Naive thymus-derived CD4-positive, alpha-beta T cell (primary cell): ENCODE measurements around the gene CBL. TPM values are rescaled to one million over a fixed set of nuclear protein-coding genes. Genes with fewer than 3 reads are reported as not detected.

Experiments used
- ATAC-seq: fragments of 150-1000 bp; cut with Tn5 transposase; 2 replicates; pipeline ENCODE4 v1.10.0; 2021; ENCODE audit warnings: mild to moderate bottlenecking, moderate library complexity
- CTCF ChIA-PET: fragments of 350-600 bp; sonication (Branson Sonifier 250); formaldehyde crosslinking; loops from one replicate; lab custom pipeline; 2021; ENCODE audit warnings: antibody characterized with exemption; lab: Charles Lee
- POLR2A ChIA-PET: fragments of 350-600 bp; sonication (Branson Sonifier 250); formaldehyde crosslinking; loops from one replicate; lab custom pipeline; 2021; ENCODE audit warnings: antibody characterized with exemption, inconsistent platforms; lab: Charles Lee
- DNase-seq, 9 donors: peaks; one replicate each; pipeline versions ENCODE4 v3.0.0 to v3.0.0-alpha.2; 2020 to 2022; ENCODE audit warnings: mixed read lengths in 1 of 9
- H3K27ac ChIP-seq: one replicate; pipeline ENCODE4 v1.7.0; 2013; ENCODE audit warnings: mild to moderate bottlenecking, low read depth, low read length, moderate library complexity
- H3K27me3 ChIP-seq, 2 donors: one replicate each; pipeline ENCODE4 v1.7.0; 2013; ENCODE audit warnings: low read length in 2 of 2, mild to moderate bottlenecking in 2 of 2, moderate library complexity in 2 of 2; ENCODE audit not compliant: control insufficient read depth in 2 of 2, insufficient read depth in 2 of 2
- H3K36me3 ChIP-seq, 3 experiments: 1 replicate in 2 of 3; 2 replicates in 1 of 3; pipeline ENCODE4 v1.7.0; 2013; ENCODE audit warnings: low read length in 3 of 3, mild to moderate bottlenecking in 3 of 3, moderate library complexity in 1 of 3; ENCODE audit not compliant: insufficient read depth in 3 of 3, control insufficient read depth in 2 of 3
- H3K4me1 ChIP-seq, 2 donors: one replicate each; pipeline ENCODE4 v1.7.0; 2013; ENCODE audit warnings: low read length in 2 of 2, mild to moderate bottlenecking in 2 of 2, moderate library complexity in 1 of 2; ENCODE audit not compliant: control insufficient read depth in 2 of 2, insufficient read depth in 2 of 2
- H3K4me3 ChIP-seq: 2 replicates; pipeline ENCODE4 v1.7.0; 2013; ENCODE audit warnings: mild to moderate bottlenecking, low read length
- H3K9me3 ChIP-seq, 3 experiments: 1 replicate in 2 of 3; 2 replicates in 1 of 3; pipeline ENCODE4 v1.7.0; 2013; ENCODE audit warnings: low read length in 3 of 3; ENCODE audit not compliant: control insufficient read depth in 2 of 3
- H3K27ac Mint-ChIP-seq, 9 donors: one replicate each; pipeline ENCODE4 v1.8.0; 2020 to 2022; ENCODE audit warnings: mixed read lengths in 9 of 9, mild to moderate bottlenecking in 8 of 9, moderate library complexity in 5 of 9, inconsistent platforms in 2 of 9
- H3K27me3 Mint-ChIP-seq, 5 donors: one replicate each; pipeline ENCODE4 v1.8.0; 2021 to 2022; ENCODE audit warnings: mixed read lengths in 5 of 5, mild to moderate bottlenecking in 1 of 5
- H3K36me3 Mint-ChIP-seq, 5 donors: one replicate each; pipeline ENCODE4 v1.8.0; 2020 to 2022; ENCODE audit warnings: mixed read lengths in 5 of 5, mild to moderate bottlenecking in 3 of 5, inconsistent platforms in 1 of 5
- H3K4me1 Mint-ChIP-seq, 7 donors: one replicate each; pipeline ENCODE4 v1.8.0; 2020 to 2022; ENCODE audit warnings: mixed read lengths in 7 of 7, mild to moderate bottlenecking in 3 of 7, inconsistent platforms in 1 of 7
- H3K4me3 Mint-ChIP-seq, 10 donors: one replicate each; pipeline ENCODE4 v1.8.0; 2020 to 2022; ENCODE audit warnings: mild to moderate bottlenecking in 10 of 10, mixed read lengths in 10 of 10, moderate library complexity in 6 of 10, inconsistent platforms in 2 of 10
- H3K9me3 Mint-ChIP-seq, 11 donors: one replicate each; pipeline ENCODE4 v1.8.0; 2020 to 2022; ENCODE audit warnings: mixed read lengths in 11 of 11, mild to moderate bottlenecking in 4 of 11, inconsistent platforms in 1 of 11, moderate library complexity in 1 of 11
- intact Hi-C, 2 donors: fragments of 100-400 bp; cut with micrococcal nuclease; formaldehyde crosslinking; loops; one replicate each; pipeline ENCODE4 v1.15.1; 2023
- polyA plus RNA-seq, 2 donors: library from polyadenylated mRNA; unstranded; fragments of 300-500 nt; fragmentation: Illumina TruSeq; gene quantifications; one replicate each; pipeline ENCODE4 v1.2.3, GENCODE V29; 2021
- total RNA-seq, 6 experiments: library from RNA in 5 of 6; stranded (reverse) in 5 of 6; gene quantifications; 1 replicate in 5 of 6; 2 replicates in 1 of 6; pipeline ENCODE4 v1.2.3 and lab custom pipeline; 2021 to 2026

CBL gene
- total and polyA plus RNA-seq, 7 experiments from 2014 or later: 17.5 to 51.8 (median 39.8) TPM

DNA sequence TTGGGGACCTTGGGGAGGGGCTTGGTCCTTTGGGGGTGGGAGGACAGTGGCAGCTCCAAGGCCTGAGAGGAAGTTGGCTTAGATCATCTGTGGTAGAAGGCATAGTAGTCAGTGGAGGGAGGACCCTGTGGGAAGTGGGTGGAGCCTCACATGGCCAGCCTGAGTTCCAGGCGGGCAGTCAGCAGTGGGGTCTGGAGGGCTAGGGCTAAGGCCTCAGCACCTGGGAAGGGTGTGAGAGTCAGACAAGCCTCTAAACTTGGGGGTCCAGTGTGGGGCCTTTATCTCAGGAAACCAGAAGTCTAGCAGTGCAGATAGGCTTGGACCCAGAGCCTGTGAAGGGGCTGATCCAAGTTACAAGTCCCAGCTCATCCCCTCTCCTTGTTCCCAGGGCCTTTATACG, 33.6 kb upstream of the CBL start:
- no peak overlapping the region for H3K27ac ChIP-seq
- H3K4me3 ChIP-seq: no peak overlapping the region
- ATAC-seq: no peak
- H3K9me3 Mint-ChIP-seq: no peaks in the 10 kb centered on the region
- no peaks in the 10 kb centered on the region for H3K27me3 Mint-ChIP-seq
- no peaks in the 10 kb centered on the region for H3K27me3 ChIP-seq
- H3K9me3 ChIP-seq: no peaks in the 10 kb centered on the region
- no peak overlapping the region for H3K4me3 Mint-ChIP-seq
- peak overlapping the region in 2 of 9 donors; percentile 8 to 54 for H3K27ac Mint-ChIP-seq
- H3K36me3 ChIP-seq: peaks cover 0 to 29% (median 0%) of the 10 kb centered on the region in 3 experiments
- H3K4me1 ChIP-seq: peaks cover 2 to 4% of the 10 kb centered on the region in 2 donors
- ChIA-PET POLR2A (interaction anchor here (0.6 kb wide), 1 partner anchor 18 kb away, joined by 3 read pairs; no protein-coding TSS in a partner anchor), CTCF (no interaction called here)
- H3K36me3 Mint-ChIP-seq: peaks cover 0 to 16% (median 3%) of the 10 kb centered on the region in 5 donors
- intact Hi-C loops: no loop called here
- H3K4me1 Mint-ChIP-seq: peaks cover 11 to 34% (median 15%) of the 10 kb centered on the region in 7 donors
- DNase-seq: no peak

DNA sequence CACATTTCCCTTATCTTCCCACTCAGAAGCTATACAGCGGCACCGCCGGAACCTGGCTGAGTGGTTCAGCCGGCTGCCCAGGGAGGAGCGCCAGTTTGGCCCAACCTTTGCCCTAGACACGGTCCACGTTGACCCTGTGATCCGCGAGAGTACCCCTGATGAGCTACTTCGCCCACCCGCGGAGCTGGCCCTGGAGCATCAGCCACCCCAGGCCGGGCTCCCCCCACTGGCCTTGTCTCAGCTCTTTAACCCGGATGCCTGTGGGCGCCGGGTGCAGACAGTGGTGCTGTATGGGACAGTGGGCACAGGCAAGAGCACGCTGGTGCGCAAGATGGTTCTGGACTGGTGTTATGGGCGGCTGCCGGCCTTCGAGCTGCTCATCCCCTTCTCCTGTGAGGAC, 32.7 kb upstream of the CBL start:
- Histone ChIP-seq H3K4me1 (peaks cover 4 to 12% of the 10 kb centered on the region in 2 donors), H3K27me3 (no peaks in the 10 kb centered on the region), H3K9me3 (no peaks in the 10 kb centered on the region), H3K36me3 (peaks cover 0 to 29% (median 0%) of the 10 kb centered on the region in 3 experiments), H3K27ac (no peak overlapping the region), H3K4me3 (no peak overlapping the region)
- no peak overlapping the region for H3K27ac Mint-ChIP-seq
- DNase-seq: no peak
- intact Hi-C loops: no loop called here
- peaks cover 0 to 18% (median 6%) of the 10 kb centered on the region in 5 donors for H3K36me3 Mint-ChIP-seq
- ChIA-PET POLR2A (no interaction called here), CTCF (interaction anchor here (0.6 kb wide), 2 partner anchors 8 to 22 kb away, joined by 3 to 5 read pairs; no protein-coding TSS in a partner anchor)
- H3K9me3 Mint-ChIP-seq: no peaks in the 10 kb centered on the region
- no peaks in the 10 kb centered on the region for H3K27me3 Mint-ChIP-seq
- no peak overlapping the region for H3K4me3 Mint-ChIP-seq
- no peak for ATAC-seq
- H3K4me1 Mint-ChIP-seq: peaks cover 17 to 37% (median 24%) of the 10 kb centered on the region in 7 donors

DNA sequence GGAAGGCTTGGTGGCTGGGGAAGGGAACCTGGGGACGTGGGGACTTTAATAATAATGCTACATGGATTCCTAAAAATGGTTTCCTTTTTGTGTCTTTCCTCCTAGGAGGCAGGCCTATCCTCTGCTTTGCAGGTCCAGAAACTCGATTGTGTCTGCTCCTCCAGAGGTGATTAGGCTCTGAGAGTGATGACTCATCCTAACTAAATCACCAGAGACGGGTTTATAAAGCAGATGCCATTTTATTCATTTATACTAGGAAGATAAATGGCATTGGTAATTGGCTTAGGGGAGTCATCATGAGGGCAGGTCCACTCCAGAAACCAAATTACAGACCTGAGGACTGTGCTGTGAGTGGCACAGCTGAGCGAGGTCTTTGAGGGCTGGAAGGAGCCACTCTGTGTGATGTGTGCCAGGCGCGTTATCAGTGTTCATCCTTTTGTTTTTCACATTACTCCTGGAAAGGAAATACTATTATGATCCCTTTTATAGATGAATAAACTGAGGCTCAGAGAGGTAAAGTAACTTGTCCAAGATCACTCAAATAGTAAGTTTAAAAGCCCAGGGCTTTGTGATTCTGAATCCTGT, 30.6 kb upstream of the CBL start:
- Mint-ChIP-seq H3K4me1 (peaks cover 11 to 31% (median 23%) of the 10 kb centered on the region in 7 donors), H3K27me3 (no peaks in the 10 kb centered on the region), H3K4me3 (no peak overlapping the region), H3K9me3 (no peaks in the 10 kb centered on the region), H3K36me3 (peaks cover 0 to 18% (median 12%) of the 10 kb centered on the region in 5 donors), H3K27ac (no peak overlapping the region)
- CTCF ChIA-PET: interaction anchor here (1.0 to 1.2 kb wide), 2 partner anchors 21 kb away, joined by 3 to 4 read pairs; no protein-coding TSS in a partner anchor
- intact Hi-C loops: no loop called here
- Histone ChIP-seq H3K4me3 (no peak overlapping the region), H3K27ac (no peak overlapping the region), H3K27me3 (no peaks in the 10 kb centered on the region), H3K4me1 (peaks cover 0 to 14% of the 10 kb centered on the region in 2 donors), H3K9me3 (no peaks in the 10 kb centered on the region), H3K36me3 (peaks cover 0 to 29% (median 0%) of the 10 kb centered on the region in 3 experiments)
- ATAC-seq: no peak
- POLR2A ChIA-PET: no interaction called here
- DNase-seq: no peak

DNA sequence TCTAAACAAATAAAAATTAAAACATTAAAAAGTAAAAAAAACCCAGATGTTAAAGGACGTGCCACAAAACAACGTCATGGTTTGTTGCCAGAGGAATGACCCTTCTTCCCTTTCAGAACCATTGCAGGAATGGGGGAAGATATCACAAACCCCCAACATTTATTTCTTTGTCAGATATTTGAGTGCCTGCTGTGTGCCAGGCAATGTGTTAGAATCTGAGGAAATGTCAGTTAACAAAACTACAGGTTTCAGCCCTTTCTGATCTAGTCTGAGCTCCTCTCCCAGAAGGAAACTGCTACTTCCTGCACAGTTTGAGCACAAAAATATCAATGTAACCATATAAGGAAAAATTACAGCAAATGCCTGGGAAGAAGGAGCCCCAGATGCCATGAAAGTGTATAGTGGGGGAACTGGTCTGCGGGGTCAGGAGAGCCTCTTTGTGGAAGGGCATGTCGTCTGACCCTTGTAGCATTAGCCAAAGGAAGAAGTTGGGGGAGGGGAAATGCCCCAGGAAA, 27.9 kb upstream of the CBL start:
- CTCF ChIA-PET: interaction anchor here (2.1 kb wide), 1 partner anchor 9 kb away, joined by 11 read pairs; no protein-coding TSS in a partner anchor
- Histone ChIP-seq H3K27me3 (no peaks in the 10 kb centered on the region), H3K4me1 (peaks cover 0 to 14% of the 10 kb centered on the region in 2 donors), H3K9me3 (no peaks in the 10 kb centered on the region), H3K36me3 (peaks cover 0 to 47% (median 0%) of the 10 kb centered on the region in 3 experiments), H3K27ac (no peak overlapping the region), H3K4me3 (no peak overlapping the region)
- POLR2A ChIA-PET: interaction anchor here (0.6 to 2.5 kb wide), 4 partner anchors 9 to 166 kb away, joined by 3 to 8 read pairs (median 3); partner anchors contain the start of gene VPS11
- H3K9me3 Mint-ChIP-seq: no peaks in the 10 kb centered on the region
- ATAC-seq: no peak
- peaks cover 0 to 26% (median 12%) of the 10 kb centered on the region in 5 donors for H3K36me3 Mint-ChIP-seq
- peak overlapping the region; percentile 9 to 76 (median 54) for H3K27ac Mint-ChIP-seq
- peaks cover 11 to 25% (median 21%) of the 10 kb centered on the region in 7 donors for H3K4me1 Mint-ChIP-seq
- no peaks in the 10 kb centered on the region for H3K27me3 Mint-ChIP-seq
- peak in 1 of 9 donors; percentile 11 for DNase-seq
- peak overlapping the region in 7 of 10 donors; percentile 2 to 67 (median 49) for H3K4me3 Mint-ChIP-seq
- intact Hi-C loops: no loop called here

DNA sequence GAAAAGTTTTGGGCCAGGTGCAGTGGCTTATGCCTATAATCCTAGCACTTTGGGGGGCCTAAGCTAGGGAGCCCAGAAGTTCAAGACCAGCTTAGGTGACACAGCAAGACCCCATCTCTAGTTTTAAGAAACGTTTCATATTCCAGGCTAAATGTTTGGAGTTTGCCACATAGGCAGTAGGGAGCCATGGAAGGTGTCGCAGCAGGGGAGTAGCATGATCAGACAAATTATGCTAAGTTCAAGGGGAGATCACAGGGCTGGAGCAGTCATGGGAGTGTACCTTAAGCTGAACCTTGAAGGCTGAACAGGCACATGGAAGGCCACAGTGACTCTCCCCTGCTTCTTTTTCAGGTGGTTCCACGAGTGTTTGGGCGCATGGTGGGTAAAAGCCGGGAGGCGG, 26.8 kb upstream of the CBL start:
- Histone ChIP-seq H3K27ac (no peak overlapping the region), H3K9me3 (no peaks in the 10 kb centered on the region), H3K27me3 (no peaks in the 10 kb centered on the region), H3K4me1 (peaks cover 0 to 14% of the 10 kb centered on the region in 2 donors), H3K4me3 (no peak overlapping the region), H3K36me3 (peaks cover 0 to 36% (median 0%) of the 10 kb centered on the region in 3 experiments)
- intact Hi-C loops: no loop called here
- no peak overlapping the region for H3K27ac Mint-ChIP-seq
- peaks cover 0 to 25% (median 15%) of the 10 kb centered on the region in 5 donors for H3K36me3 Mint-ChIP-seq
- H3K4me1 Mint-ChIP-seq: peaks cover 9 to 25% (median 21%) of the 10 kb centered on the region in 7 donors
- ChIA-PET CTCF (interaction anchor here (2.1 kb wide), 1 partner anchor 10 kb away, joined by 11 read pairs; no protein-coding TSS in a partner anchor), POLR2A (interaction anchor here (0.5 kb wide), 1 partner anchor 483 kb away, joined by 3 read pairs; no protein-coding TSS in a partner anchor)
- peak overlapping the region in 1 of 10 donors; percentile 59 for H3K4me3 Mint-ChIP-seq
- no peaks in the 10 kb centered on the region for H3K9me3 Mint-ChIP-seq
- DNase-seq (no peak), ATAC-seq (no peak)
- no peaks in the 10 kb centered on the region for H3K27me3 Mint-ChIP-seq

DNA sequence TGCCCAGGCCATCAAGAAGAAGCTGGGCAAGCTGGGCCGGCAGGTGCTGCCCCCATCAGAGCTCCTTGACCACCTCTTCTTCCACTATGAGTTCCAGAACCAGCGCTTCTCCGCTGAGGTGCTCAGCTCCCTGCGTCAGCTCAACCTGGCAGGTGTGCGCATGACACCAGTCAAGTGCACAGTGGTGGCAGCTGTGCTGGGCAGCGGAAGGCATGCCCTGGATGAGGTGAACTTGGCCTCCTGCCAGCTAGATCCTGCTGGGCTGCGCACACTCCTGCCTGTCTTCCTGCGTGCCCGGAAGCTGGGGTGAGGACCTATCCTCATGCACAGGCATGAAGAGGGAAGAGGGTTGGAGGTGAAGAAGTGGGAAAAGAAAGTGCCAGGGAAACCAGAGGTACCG, 26.2 kb upstream of the CBL start:
- ChIA-PET CTCF (no interaction called here), POLR2A (interaction anchor here (0.5 kb wide), 1 partner anchor 484 kb away, joined by 3 read pairs; no protein-coding TSS in a partner anchor)
- no peak overlapping the region for H3K27ac Mint-ChIP-seq

More for the DNA sequence above, 26.2 kb upstream of the CBL start:
- Mint-ChIP-seq H3K4me3 (no peak overlapping the region), H3K9me3 (no peaks in the 10 kb centered on the region), H3K27me3 (no peaks in the 10 kb centered on the region), H3K4me1 (peaks cover 9 to 25% (median 21%) of the 10 kb centered on the region in 7 donors), H3K36me3 (peaks cover 0 to 22% (median 15%) of the 10 kb centered on the region in 5 donors)
- DNase-seq: no peak
- Histone ChIP-seq H3K4me1 (peaks cover 0 to 14% of the 10 kb centered on the region in 2 donors), H3K27me3 (no peaks in the 10 kb centered on the region), H3K4me3 (no peak overlapping the region), H3K36me3 (peaks cover 0 to 30% (median 0%) of the 10 kb centered on the region in 3 experiments), H3K27ac (no peak overlapping the region), H3K9me3 (no peaks in the 10 kb centered on the region)
- no peak for ATAC-seq
- intact Hi-C loops: no loop called here
